Lung (tissue), 12 donors: ENCODE data around the gene POLE. TPM values are rescaled to one million over a fixed set of nuclear protein-coding genes. Genes with fewer than 3 reads are reported as not detected.
A peak's percentile ranks its signal among the peaks of the same experiment; 100 is the strongest.

Source experiments
- ATAC-seq: fragments of 200-7000 bp; cut with Tn5 transposase; one replicate; pipeline ENCODE4 v1.9.1; 2020; ENCODE audit warnings: moderate number of reproducible peaks; ENCODE audit not compliant: insufficient read depth, low FRiP score
- DNase-seq, 3 donors: peaks; one replicate each; pipeline ENCODE4 v3.0.0-alpha.2; 2013 to 2017
- H3K27ac ChIP-seq, 2 donors: one replicate each; pipeline ENCODE4 v1.5.1; 2013; ENCODE audit warnings: mild to moderate bottlenecking in 2 of 2, moderate library complexity in 2 of 2, control low read depth in 1 of 2, inconsistent platforms in 1 of 2, low read depth in 1 of 2, low read length in 1 of 2
- H3K27me3 ChIP-seq, 3 donors: one replicate each; pipeline ENCODE4 v1.5.1; 2013; ENCODE audit warnings: low read length in 2 of 3; ENCODE audit not compliant: control insufficient read depth in 3 of 3, insufficient read depth in 3 of 3
- H3K36me3 ChIP-seq, 4 donors: one replicate each; pipeline ENCODE4 v1.5.1; 2013; ENCODE audit warnings: low read length in 4 of 4, mild to moderate bottlenecking in 1 of 4, moderate library complexity in 1 of 4; ENCODE audit not compliant: control insufficient read depth in 4 of 4, insufficient read depth in 4 of 4
- H3K4me1 ChIP-seq, 5 donors: one replicate each; pipeline ENCODE4 v1.5.1; 2013; ENCODE audit warnings: low read length in 5 of 5, mild to moderate bottlenecking in 2 of 5, moderate library complexity in 1 of 5; ENCODE audit not compliant: control insufficient read depth in 5 of 5, insufficient read depth in 5 of 5
- H3K4me3 ChIP-seq: one replicate; pipeline ENCODE4 v1.5.1; 2013; ENCODE audit warnings: mild to moderate bottlenecking, control low read depth, moderate library complexity
- H3K9ac ChIP-seq, 2 donors: one replicate each; pipeline ENCODE4 v1.5.1; 2013; ENCODE audit warnings: low read length in 2 of 2, control low read depth in 1 of 2; ENCODE audit not compliant: insufficient read depth in 1 of 2
- H3K9me3 ChIP-seq, 4 donors: one replicate each; pipeline ENCODE4 v1.5.1; 2013; ENCODE audit warnings: low read length in 3 of 4, mild to moderate bottlenecking in 1 of 4, moderate library complexity in 1 of 4; ENCODE audit not compliant: control insufficient read depth in 4 of 4, insufficient read depth in 3 of 4
- CTCF ChIP-seq: IDR thresholded peaks from 2 replicates; pipeline ENCODE4 v1.5.1; 2012; ENCODE audit warnings: mild to moderate bottlenecking; ENCODE audit errors: control extremely low read depth, extremely low read depth
- WGBS, 2 donors: extraction: QIAGEN DNeasy Blood & Tissue Kit; methylation state at CpG; one replicate each; pipeline ENCODE4 v1.1.7; 2013; 5-methylcytosine and 5-hydroxymethylcytosine counted together
- polyA plus RNA-seq, 2 donors: library from polyadenylated mRNA; stranded (reverse); fragments of 200-250 nt; gene quantifications; one replicate each; pipeline ENCODE4 v1.2.1, GENCODE V29; 2013
- total RNA-seq, 2 donors: library from RNA; depleted of rRNA in 1 of 2; stranded (reverse); fragments of >200 nt in 1 of 2; gene quantifications; one replicate each; pipeline ENCODE4 v1.2.1, GENCODE V29; 2014 to 2021
- donor health status: control.
- donor health status: control.
- donor health status: Bipolar disorder and iron deficiency.
- donor health status: healthy.
- donor health status: DM: yes; HTN: yes; CAD: no.

The POLE gene
- total and polyA plus RNA-seq, 4 donors: 9.3 to 49.9 (median 25.3) TPM

- DNase-seq (no peak), ATAC-seq (no peak)
- Histone ChIP-seq H3K4me1 (peaks cover 0 to 9% (median 3%) of the 10 kb centered on the region in 5 donors), H3K27me3 (no peaks in the 10 kb centered on the region), H3K27ac (no peak overlapping the region), H3K9ac (peak overlapping the region in 1 of 2 donors; percentile 1), H3K4me3 (no peak overlapping the region), H3K9me3 (no peaks in the 10 kb centered on the region), H3K36me3 (peaks cover 1 to 9% (median 3%) of the 10 kb centered on the region in 4 donors)
- 95 to 96% methylated on average over 9 of the region's 9 CpGs for WGBS, 2 donors
- TF ChIP-seq CTCF: no peak
Measured at GRCh38 chr12:132690112-132690511, 3.0 kb upstream of the POLE start.

- no peaks in the 10 kb centered on the region for H3K27me3 ChIP-seq
- no peak overlapping the region for H3K27ac ChIP-seq
- H3K36me3 ChIP-seq: peaks cover 1 to 9% (median 3%) of the 10 kb centered on the region in 4 donors
- H3K9ac ChIP-seq: no peak overlapping the region
- no peak for TF ChIP-seq CTCF
- no peak overlapping the region for H3K4me3 ChIP-seq
- DNase-seq (no peak), ATAC-seq (no peak)
- WGBS, 2 donors: 80 to 81% methylated on average over 18 of the region's 18 CpGs
- H3K9me3 ChIP-seq: no peaks in the 10 kb centered on the region
- peaks cover 0 to 9% (median 3%) of the 10 kb centered on the region in 5 donors for H3K4me1 ChIP-seq
Measured at GRCh38 chr12:132689227-132689626, 2.1 kb upstream of the POLE start.

DNA sequence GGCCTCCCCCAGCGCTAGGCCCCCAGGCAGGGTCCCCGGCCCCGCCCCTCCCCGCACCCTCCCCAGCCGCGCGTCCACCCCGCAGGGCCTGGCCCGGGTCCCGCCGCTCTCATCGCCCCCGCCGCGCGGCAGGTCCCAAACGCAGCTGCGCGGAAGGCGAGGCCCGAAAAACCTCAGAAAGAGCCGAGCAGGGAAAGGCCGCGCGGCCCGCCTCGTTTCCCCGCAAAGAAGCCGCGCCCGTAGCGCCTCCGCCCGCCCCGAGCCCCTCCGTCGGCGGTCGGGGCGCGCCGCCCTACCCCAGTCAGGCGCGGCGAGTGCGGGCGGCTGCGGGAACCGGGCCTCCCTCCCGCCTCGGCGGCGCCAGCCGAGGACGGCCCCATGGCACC lies 324 bp downstream of the POLE start:
- peak; percentile 59 for ATAC-seq
- H3K9ac ChIP-seq: no peak overlapping the region
- no peak for TF ChIP-seq CTCF
- H3K4me1 ChIP-seq: peaks cover 0 to 9% (median 3%) of the 10 kb centered on the region in 5 donors
- H3K27ac ChIP-seq: peak overlapping the region; percentile 64 to 75
- 0 to 1% methylated on average over 15 to 55 of the region's 55 CpGs for WGBS, 2 donors
- no peaks in the 10 kb centered on the region for H3K9me3 ChIP-seq
- H3K27me3 ChIP-seq: no peaks in the 10 kb centered on the region
- H3K4me3 ChIP-seq: peak overlapping the region; percentile 88
- DNase-seq: peak in 2 of 3 donors; percentile 35 to 43
- peaks cover 1 to 9% (median 3%) of the 10 kb centered on the region in 4 donors for H3K36me3 ChIP-seq

- Histone ChIP-seq H3K4me1 (peaks cover 0 to 9% (median 3%) of the 10 kb centered on the region in 5 donors), H3K9ac (no peak overlapping the region), H3K36me3 (peaks cover 1 to 4% (median 3%) of the 10 kb centered on the region in 4 donors), H3K9me3 (no peaks in the 10 kb centered on the region), H3K4me3 (no peak overlapping the region), H3K27me3 (no peaks in the 10 kb centered on the region), H3K27ac (no peak overlapping the region)
- 71 to 80% methylated on average over 5 of the region's 5 CpGs for WGBS, 2 donors
- TF ChIP-seq CTCF: no peak
- ATAC-seq (no peak), DNase-seq (no peak)
Measured at GRCh38 chr12:132685400-132685799, 1.7 kb downstream of the POLE start.
